Measurements from ENCODE around the gene CEP128. TPM values are rescaled to one million over a fixed set of nuclear protein-coding genes. Genes with fewer than 3 reads are reported as not detected.

The CEP128 gene
- total and polyA plus RNA-seq, 8 donors: 1.1 to 240 (median 2.6) TPM

DNA sequence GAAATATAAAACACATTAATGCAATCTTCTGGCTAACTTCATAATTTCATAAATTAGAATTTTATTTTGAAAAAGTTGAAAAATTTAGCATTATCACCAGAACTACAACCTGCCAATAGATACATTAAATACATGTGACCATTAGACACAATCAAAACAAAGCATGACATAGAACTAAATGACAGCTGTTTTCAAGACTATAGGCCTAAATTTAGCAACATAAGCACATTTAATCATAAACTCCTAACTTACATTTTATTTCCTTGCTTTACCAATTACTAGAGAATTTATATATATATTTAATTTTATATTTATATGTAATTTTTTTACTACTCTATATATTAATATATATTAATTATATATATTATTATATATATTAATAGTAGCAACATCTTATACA, 165.4 kb downstream of the CEP128 start:
- TF ChIP-seq POLR2AphosphoS5 (IDR thresholded peaks at IDR 0.05) (no peak), POLR2A (IDR thresholded peaks at IDR 0.05) (no peak), EP300 (IDR thresholded peaks at IDR 0.05) (no peak)
- TF ChIP-seq, protein P1, sequence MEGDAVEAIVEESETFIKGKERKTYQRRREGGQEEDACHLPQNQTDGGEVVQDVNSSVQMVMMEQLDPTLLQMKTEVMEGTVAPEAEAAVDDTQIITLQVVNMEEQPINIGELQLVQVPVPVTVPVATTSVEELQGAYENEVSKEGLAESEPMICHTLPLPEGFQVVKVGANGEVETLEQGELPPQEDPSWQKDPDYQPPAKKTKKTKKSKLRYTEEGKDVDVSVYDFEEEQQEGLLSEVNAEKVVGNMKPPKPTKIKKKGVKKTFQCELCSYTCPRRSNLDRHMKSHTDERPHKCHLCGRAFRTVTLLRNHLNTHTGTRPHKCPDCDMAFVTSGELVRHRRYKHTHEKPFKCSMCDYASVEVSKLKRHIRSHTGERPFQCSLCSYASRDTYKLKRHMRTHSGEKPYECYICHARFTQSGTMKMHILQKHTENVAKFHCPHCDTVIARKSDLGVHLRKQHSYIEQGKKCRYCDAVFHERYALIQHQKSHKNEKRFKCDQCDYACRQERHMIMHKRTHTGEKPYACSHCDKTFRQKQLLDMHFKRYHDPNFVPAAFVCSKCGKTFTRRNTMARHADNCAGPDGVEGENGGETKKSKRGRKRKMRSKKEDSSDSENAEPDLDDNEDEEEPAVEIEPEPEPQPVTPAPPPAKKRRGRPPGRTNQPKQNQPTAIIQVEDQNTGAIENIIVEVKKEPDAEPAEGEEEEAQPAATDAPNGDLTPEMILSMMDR (IDR thresholded peaks at IDR 0.05): no peak
- Histone ChIP-seq H3K36me3 (peaks cover 0 to 16% (median 0%) of the 10 kb centered on the region in 4 donors), H3K4me1 (no peaks in the 10 kb centered on the region), H3K27ac (no peak overlapping the region), H3K27me3 (no peaks in the 10 kb centered on the region), H3K4me3 (no peak overlapping the region), H3K9me3 (peaks cover 0 to 6% (median 1%) of the 10 kb centered on the region in 4 donors)
- intact Hi-C loops (cut with DNase I; ENCODE audit: low total_unique reads): no loop called here
- no peak for DNase-seq

DNA sequence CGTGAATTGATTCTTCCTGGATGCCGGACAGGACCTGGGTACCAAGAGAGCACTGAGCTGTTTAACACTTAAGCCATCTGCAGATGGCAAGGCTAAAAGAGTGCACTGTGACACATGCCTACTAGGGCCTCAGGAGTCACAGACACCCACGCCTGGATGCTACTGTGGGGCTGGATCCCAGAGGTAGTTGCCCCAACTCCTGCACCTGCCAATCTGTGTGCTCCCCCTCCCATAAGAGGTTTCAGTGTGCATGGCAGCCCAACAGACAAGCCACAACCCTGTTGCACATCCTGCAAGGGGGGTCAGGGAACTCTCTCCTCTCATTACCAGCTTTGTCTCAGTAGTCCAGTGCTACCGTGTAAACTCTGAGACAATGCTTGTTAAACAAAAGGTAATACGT, 169.0 kb downstream of the CEP128 start:
- DNase-seq: no peak
- 72 to 95% (median 94%) methylated on average over 5 of the region's 5 CpGs for WGBS, 5 donors
- H3K4me1 ChIP-seq: no peaks in the 10 kb centered on the region
- H3K4me3 ChIP-seq: no peak overlapping the region
- no peak overlapping the region for H3K27ac ChIP-seq
- H3K9me3 ChIP-seq: peaks cover 0 to 6% (median 1%) of the 10 kb centered on the region in 4 donors
- peaks cover 0 to 16% (median 0%) of the 10 kb centered on the region in 4 donors for H3K36me3 ChIP-seq
- no peak for TF ChIP-seq POLR2AphosphoS5 (IDR thresholded peaks at IDR 0.05)
- TF ChIP-seq EP300 (IDR thresholded peaks at IDR 0.05): no peak
- no peak for TF ChIP-seq POLR2A (IDR thresholded peaks at IDR 0.05)
- TF ChIP-seq, protein P1 (IDR thresholded peaks at IDR 0.05): no peak
- H3K27me3 ChIP-seq: no peaks in the 10 kb centered on the region
- intact Hi-C loops (cut with DNase I; ENCODE audit: low total_unique reads): no loop called here

DNA sequence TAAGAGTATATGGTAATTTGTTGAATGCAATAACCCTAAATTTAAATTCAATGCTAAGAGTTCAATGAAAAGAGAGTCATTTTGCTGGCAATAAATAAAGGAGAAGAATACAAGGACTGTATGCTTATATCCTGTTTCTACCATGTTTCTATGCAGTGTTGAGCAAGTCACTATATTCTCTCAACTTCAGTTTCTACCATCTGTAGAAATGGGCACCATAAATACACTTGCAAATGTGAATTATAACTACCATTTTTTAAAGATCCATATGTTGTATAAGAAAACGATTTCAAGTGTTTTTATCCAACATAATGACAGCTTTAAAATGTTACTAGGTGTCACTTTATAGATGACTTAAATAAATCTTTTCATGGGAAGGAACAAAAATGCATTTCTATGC, 170.3 kb downstream of the CEP128 start:
- TF ChIP-seq POLR2A (IDR thresholded peaks at IDR 0.05): no peak
- Histone ChIP-seq H3K27ac (no peak overlapping the region), H3K4me3 (no peak overlapping the region), H3K36me3 (peaks cover 0 to 11% (median 0%) of the 10 kb centered on the region in 4 donors), H3K9me3 (peaks cover 0 to 6% (median 1%) of the 10 kb centered on the region in 4 donors), H3K27me3 (no peaks in the 10 kb centered on the region), H3K4me1 (no peaks in the 10 kb centered on the region)
- DNase-seq: no peak
- WGBS, 5 donors: 88 to 100% (median 92%) methylated on average over 1 of the region's 1 CpG
- intact Hi-C loops (cut with DNase I; ENCODE audit: low total_unique reads): no loop called here

DNA sequence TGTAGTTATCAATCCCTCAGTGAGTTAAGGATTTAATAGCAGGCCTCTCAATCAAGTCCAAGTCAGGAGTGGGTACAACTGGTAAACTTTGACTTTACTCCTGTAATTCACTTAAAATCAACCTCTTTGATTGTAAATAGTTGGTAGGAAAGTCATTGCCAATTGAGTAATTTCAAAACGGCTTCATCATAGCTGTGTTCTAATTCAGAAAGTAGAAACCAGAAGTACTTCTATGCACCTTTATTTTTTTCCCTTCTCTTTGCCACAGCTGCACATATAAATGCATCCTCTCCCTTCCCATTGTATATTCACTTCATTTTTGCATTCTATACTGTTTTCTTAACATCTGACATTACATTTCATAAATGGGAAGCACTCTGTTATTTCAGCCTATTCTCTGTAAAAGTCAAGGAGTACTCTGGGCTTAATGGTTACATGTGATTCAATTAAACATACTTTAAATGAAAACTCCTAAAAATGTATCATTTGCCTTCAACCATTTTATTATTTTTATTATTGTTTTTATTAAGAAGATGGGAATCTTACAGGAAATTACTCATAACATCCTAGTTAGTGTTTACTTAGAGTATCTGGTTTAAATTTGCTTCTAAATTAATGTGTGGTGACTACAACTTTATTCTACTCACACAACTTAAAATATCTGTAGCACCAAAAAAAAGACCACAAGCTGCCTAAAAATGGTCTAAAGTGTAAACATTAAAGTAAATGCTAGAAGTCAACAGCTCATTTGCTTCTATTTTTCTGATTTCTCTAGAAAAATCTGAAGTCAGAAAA, 171.2 kb downstream of the CEP128 start:
- no peak overlapping the region for H3K4me3 ChIP-seq
- no peaks in the 10 kb centered on the region for H3K4me1 ChIP-seq
- intact Hi-C loops (cut with DNase I; ENCODE audit: low total_unique reads): no loop called here
- H3K9me3 ChIP-seq: peaks cover 0 to 6% (median 1%) of the 10 kb centered on the region in 4 donors
- H3K27ac ChIP-seq: no peak overlapping the region
- H3K27me3 ChIP-seq: no peaks in the 10 kb centered on the region
- WGBS, 5 donors: 70 to 90% (median 80%) methylated on average over 1 of the region's 1 CpG
- peaks cover 0 to 11% (median 0%) of the 10 kb centered on the region in 4 donors for H3K36me3 ChIP-seq
- TF ChIP-seq POLR2AphosphoS5 (IDR thresholded peaks at IDR 0.05) (no peak), EP300 (IDR thresholded peaks at IDR 0.05) (no peak), POLR2A (IDR thresholded peaks at IDR 0.05) (no peak)
- TF ChIP-seq, protein P1 (IDR thresholded peaks at IDR 0.05): no peak
- DNase-seq: no peak

DNA sequence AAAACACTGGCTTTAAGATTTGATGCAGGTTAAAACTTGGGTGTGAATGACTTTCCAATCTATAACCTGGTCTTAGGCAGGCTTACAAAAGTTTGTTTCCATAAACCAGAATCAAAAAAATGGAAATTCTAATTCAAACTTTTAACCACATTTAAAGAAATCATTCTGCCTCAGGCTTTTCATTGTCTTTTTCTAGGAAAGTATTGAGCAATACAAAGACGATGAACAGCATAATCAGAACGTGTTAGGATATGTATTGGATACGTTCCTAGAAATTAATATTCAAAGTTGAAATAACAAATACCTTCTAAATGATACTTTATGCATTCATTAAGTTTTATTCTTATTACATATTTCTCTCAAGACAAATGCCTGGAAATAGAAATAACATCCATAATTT, 172.9 kb downstream of the CEP128 start:
- WGBS, 5 donors: 69 to 95% (median 88%) methylated on average over 3 of the region's 3 CpGs
- H3K27me3 ChIP-seq: no peaks in the 10 kb centered on the region

More for the DNA sequence above, 172.9 kb downstream of the CEP128 start:
- H3K27ac ChIP-seq: no peak overlapping the region
- no peak for DNase-seq
- peaks cover 0 to 6% (median 1%) of the 10 kb centered on the region in 4 donors for H3K9me3 ChIP-seq
- H3K4me3 ChIP-seq: no peak overlapping the region
- intact Hi-C loops (cut with DNase I; ENCODE audit: low total_unique reads): no loop called here
- TF ChIP-seq POLR2A (IDR thresholded peaks at IDR 0.05): no peak
- no peak for TF ChIP-seq EP300 (IDR thresholded peaks at IDR 0.05)
- TF ChIP-seq, protein P1 (IDR thresholded peaks at IDR 0.05): no peak
- TF ChIP-seq POLR2AphosphoS5 (IDR thresholded peaks at IDR 0.05): no peak
- H3K36me3 ChIP-seq: peaks cover 0 to 11% (median 0%) of the 10 kb centered on the region in 4 donors
- H3K4me1 ChIP-seq: no peaks in the 10 kb centered on the region

Measured in stomach (tissue), 9 donors.